GM19395 (cell line): ENCODE measurements around the gene DOCK9.

Source experiments
- ATAC-seq: cut with Tn5 transposase; IDR thresholded peaks from one replicate; pipeline ENCODE4 v1.9.1; 2021; ENCODE audit warnings: mild to moderate bottlenecking, moderate library complexity; ENCODE audit not compliant: unreplicated experiment

DOCK9 gene

DNA sequence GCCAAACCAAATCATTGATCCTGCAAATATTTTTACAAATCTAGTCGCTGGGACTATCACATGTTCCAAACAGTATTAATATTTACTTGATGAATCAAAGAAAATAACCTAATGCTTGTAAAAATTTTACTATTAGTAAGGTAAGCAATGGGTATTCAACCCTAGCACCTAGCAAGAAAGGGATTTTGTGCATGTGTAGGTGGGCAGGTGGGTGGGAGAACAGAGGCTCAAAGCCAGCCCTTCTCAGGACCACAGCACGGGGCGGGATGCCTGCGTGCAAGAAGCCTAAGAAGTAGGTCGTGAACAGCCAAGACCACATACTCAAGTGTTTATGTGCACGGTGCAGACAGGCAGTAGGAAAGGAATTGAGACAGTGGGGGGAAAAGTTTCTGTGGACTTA is 26.6 kb downstream of the DOCK9 start:
- no peak for ATAC-seq

GRCh38 chr13:98950705-98951104 is 27.2 kb downstream of the DOCK9 start:
- ATAC-seq, result no peak

- no peak for ATAC-seq
Observed at GRCh38 chr13:98947925-98948324, 29.9 kb downstream of the DOCK9 start.

DNA sequence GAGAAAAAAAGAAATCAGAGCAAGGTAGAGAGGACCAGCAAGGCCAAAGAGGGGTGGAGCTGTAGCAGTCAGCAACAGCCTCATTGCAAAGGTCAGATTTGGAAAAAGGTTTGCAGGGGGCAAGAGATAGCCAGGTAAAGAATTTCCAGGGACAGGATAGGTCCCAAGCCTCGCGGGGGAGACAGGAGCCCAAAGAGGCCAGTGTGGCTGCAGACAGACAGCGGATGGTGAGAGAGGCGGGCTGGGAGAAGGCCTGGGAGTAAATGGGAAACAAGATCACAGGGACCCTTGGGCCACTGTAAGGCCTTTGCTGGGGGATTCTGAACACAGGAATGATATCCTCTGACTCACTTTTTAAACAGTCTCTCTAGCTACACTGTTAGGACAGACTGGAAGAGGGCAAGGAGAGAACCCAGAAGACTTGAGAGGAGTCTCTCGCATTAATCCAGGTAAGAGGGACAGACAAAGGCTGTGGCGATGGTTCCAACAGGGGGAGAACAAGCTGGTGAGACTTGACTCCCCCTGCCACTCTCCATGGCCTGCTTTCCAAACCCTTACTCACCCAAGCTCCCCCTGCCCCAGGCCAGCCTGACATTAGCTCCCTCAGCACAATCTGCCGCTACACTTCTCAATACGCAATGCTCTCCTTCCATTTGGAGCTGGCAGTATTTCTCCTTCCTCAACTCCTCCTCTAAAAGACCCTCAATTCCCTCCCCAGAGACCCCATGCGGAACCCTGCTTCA is 31.8 kb downstream of the DOCK9 start:
- ATAC-seq, result no peak

DNA sequence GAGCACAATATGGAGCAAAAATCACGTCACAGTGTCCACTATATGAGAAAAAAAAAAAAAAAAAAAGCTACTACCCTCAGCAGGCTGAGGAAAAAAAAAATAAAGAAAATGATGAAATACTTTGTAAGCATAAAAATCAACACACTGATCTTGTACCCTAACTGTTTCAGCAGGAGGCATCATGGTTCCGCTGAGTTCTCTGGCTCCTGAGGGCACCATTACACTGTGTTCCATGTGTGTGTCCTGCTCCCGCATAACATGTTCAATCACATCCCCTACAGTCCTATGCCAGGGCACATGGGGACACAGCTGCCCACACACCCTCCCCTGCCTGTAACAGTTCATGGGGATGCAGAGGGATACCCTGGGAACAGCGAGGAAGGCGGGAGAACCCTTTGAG is 33.5 kb downstream of the DOCK9 start:
- no peak for ATAC-seq

DNA sequence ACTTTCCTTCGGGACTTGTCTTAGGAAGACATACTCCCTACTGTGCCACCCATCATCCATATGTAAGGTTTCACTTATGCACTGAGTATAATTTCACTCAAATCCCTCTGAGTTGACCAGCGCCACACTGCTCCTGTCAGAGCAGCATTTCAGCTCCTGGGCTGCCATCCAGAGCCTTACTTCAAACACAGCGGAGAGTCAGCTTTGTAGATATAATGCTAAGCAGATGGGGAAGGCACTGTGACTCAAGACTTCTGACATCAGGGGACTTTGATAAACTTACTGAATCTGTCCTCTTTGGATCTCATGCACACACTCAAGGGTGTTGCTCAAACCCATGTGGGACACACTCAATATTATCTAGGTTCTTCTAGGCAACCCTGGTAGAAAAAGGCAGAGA is 34.9 kb downstream of the DOCK9 start:
- no peak for ATAC-seq

DNA sequence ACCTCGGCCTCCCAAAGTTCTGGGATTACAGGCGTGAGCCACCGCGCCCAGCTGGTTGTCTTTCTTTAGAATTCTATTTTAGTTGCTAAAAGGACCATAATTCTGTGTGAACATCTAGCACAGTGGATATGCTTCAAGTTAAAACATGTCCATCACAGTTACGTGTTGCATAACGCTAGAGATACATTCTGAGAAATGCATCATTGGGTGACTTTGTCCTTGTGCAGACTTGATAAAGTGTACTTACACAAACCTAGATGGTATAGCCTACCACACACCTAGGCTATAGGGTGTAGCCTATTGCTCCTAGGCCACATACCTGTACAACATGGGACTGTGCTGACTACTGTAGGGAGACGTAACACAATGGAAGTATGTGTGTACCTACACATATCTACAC is 35.4 kb downstream of the DOCK9 start:
- ATAC-seq, result no peak

GRCh38 chr13:98941536-98941935 is 36.3 kb downstream of the DOCK9 start:
- no peak for ATAC-seq

DNA sequence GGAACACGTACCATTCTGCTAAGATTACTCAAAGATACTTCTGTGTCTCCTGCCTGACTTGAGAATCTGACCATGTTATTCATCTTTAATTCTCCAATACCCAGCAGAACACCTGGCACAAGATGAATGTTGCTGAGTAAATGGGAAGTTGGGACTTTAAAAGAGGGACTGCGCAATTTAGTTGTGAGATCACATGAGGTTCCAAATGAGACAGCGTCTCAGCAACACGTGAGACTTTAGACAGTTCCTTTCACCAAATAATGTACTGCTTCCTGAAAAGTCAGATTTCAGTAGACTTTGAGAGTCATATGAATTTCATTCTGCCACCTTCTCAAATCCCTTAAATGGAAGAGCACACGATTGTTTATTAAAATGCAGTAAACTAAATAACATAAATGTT is 36.7 kb downstream of the DOCK9 start:
- ATAC-seq, result no peak

GRCh38 chr13:98940325-98941001 is 37.4 kb downstream of the DOCK9 start:
- ATAC-seq, result no peak

DNA sequence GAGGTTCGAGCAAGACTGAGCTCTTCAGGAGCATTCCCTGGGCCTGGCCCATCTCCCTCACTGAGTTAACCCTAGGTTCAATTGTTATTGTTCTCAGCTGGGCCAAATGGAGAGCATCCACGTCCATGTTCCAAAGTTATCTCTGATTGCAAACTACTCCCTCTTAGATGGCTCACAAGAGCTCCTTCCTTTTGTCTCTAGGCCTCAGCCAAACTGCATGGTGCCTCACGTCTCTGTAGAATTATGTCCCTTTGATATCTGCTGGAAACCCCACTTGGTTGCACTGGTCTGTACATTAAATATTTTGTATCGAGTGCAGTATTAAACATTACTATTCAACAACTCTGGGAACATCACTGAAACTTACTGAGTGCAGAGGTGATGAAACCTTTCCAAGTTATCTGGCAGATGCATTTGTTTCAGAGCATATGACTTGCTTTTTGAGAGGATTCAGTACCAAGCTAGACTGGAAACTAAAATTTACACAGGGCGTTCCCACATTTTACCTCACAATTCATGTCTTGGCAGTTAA is 38.1 kb downstream of the DOCK9 start:
- ATAC-seq, result no peak

- ATAC-seq, result no peak
Observed at GRCh38 chr13:98938801-98939200, 39.1 kb downstream of the DOCK9 start.

DNA sequence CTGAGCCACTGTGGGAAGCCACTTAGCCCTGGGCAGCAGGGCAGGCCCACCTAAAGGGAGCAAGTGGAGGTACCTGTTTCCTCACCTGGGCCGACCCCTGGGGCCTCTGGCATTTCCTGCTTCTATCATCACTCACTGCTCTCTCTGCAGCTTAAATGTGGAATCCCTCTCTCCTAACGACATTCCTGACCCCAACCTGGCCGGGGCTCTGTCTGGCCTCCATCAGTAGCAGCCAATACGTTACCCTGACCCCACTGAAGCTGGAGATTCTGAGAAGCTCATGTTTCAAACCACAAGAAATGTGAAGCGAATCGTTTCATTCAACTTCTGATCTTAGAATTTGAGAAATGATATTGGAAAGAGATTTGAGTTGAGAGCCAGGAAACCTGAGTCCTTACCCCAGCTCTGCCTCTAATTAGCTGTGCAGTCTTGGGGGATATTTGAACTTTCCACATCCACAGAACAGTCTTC is 39.9 kb downstream of the DOCK9 start:
- no peak for ATAC-seq

DNA sequence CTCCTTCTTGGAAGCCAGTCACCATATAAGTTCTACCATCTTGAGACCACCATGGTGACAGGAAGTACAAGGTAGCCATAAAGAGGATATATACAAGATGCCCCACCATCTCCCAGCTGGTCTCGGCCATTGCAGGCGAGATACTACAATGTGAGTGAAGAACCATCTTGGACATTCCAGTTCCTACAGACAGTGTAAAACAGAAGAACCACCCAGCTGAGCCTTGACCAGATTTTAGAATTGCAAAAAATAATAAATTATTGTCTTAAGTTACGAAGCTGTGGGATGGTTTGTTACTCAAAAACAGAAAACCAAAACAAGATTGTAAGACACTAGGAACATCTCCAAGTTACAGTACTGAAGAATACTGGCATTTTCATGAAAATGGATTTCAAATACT is 43.6 kb downstream of the DOCK9 start:
- no peak for ATAC-seq

- ATAC-seq, result no peak
Observed at GRCh38 chr13:98930151-98930591, 47.7 kb downstream of the DOCK9 start.

- ATAC-seq, result no peak
Observed at GRCh38 chr13:98927951-98928927, 49.6 kb downstream of the DOCK9 start.

GRCh38 chr13:98925949-98926348 is 51.9 kb downstream of the DOCK9 start:
- no peak for ATAC-seq

DNA sequence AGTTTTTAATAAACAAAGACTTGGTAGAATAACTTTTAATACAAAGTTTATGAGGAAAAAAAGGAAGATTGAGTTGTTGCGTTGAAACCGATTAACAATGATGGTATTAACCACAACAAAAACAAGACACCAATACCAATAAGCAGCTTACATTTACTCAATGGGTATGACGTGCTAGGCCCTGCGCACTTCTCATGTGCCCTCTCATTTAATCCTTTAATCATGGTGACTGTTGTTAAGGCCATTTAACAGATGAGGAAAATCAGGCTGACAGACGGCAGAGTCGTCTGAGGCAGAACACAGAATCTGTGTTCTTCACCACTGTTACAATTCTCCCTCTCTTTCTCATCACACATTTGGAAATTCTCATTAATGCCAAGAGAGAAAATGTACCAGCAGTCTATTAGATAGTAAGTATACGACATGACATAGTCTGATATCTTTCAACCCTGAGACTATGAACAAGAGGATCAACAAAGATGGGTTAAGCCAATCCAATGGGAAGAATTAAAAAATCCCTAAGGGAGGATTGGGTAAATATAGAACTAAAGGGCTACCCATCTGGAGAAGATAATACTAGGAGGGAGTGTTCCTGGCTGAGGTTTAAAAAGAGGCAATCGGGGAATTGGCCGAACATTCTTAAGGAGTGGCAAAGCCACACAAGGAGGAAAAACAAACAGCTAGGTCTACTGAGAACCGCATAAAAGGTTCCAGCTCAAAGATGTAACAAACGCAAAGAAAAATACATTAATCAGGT is 54.0 kb downstream of the DOCK9 start:
- no peak for ATAC-seq

GRCh38 chr13:98922306-98922705 is 55.6 kb downstream of the DOCK9 start:
- no peak for ATAC-seq

- no peak for ATAC-seq
Observed at GRCh38 chr13:98921786-98922185, 56.1 kb downstream of the DOCK9 start.
